Breast epithelium (tissue), 3 donors: ENCODE measurements around the gene GMIP.

ENCODE experiments used
- CTCF ChIP-seq, 3 donors: fragments of 450-650 bp; IDR thresholded peaks; one replicate each; pipeline ENCODE4 v1.5.1; 2016 to 2017; ENCODE audit warnings: antibody characterized with exemption in 3 of 3, mild to moderate bottlenecking in 3 of 3, moderate library complexity in 3 of 3
- POLR2A ChIP-seq: fragments of 450-650 bp; IDR thresholded peaks from one replicate; pipeline ENCODE4 v1.6.1; 2016; ENCODE audit warnings: antibody characterized with exemption, mild to moderate bottlenecking, moderate library complexity

- TF ChIP-seq CTCF (IDR thresholded peaks at IDR 0.05): no peak
- no peak for TF ChIP-seq POLR2A
These were observed 23.6 kb downstream of the GMIP start for GRCh38 chr19:19619849-19620210.
